Hepatocyte (in vitro differentiated cells): ENCODE measurements around the gene VPS18.

Source experiments
- EZH2 ChIP-seq: fragments of 200-600 bp; sonication (generic); IDR thresholded peaks from 2 replicates; pipeline ENCODE4 v1.6.1; 2016; ENCODE audit warnings: antibody characterized with exemption, mild to moderate bottlenecking, borderline replicate concordance
- TF ChIP-seq, protein P1 (sequence below): fragments of 200-600 bp; sonication (generic); IDR thresholded peaks from 2 replicates; pipeline ENCODE4 v1.5.1; 2016; ENCODE audit warnings: antibody characterized with exemption, mild to moderate bottlenecking; ENCODE audit not compliant: poor library complexity

- TF ChIP-seq, protein P1, sequence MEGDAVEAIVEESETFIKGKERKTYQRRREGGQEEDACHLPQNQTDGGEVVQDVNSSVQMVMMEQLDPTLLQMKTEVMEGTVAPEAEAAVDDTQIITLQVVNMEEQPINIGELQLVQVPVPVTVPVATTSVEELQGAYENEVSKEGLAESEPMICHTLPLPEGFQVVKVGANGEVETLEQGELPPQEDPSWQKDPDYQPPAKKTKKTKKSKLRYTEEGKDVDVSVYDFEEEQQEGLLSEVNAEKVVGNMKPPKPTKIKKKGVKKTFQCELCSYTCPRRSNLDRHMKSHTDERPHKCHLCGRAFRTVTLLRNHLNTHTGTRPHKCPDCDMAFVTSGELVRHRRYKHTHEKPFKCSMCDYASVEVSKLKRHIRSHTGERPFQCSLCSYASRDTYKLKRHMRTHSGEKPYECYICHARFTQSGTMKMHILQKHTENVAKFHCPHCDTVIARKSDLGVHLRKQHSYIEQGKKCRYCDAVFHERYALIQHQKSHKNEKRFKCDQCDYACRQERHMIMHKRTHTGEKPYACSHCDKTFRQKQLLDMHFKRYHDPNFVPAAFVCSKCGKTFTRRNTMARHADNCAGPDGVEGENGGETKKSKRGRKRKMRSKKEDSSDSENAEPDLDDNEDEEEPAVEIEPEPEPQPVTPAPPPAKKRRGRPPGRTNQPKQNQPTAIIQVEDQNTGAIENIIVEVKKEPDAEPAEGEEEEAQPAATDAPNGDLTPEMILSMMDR = no peak
- TF ChIP-seq EZH2 = no peak
Measured at GRCh38 chr15:40915679-40916078, 21.4 kb downstream of the VPS18 start.
